NCI-H2171 (cell line): ENCODE measurements around the gene C3orf49.

Source experiments
- DNase-seq: peaks from one replicate; lab custom pipeline; 2025; lab: John Stamatoyannopoulos, UW

Gene C3orf49, protein sequence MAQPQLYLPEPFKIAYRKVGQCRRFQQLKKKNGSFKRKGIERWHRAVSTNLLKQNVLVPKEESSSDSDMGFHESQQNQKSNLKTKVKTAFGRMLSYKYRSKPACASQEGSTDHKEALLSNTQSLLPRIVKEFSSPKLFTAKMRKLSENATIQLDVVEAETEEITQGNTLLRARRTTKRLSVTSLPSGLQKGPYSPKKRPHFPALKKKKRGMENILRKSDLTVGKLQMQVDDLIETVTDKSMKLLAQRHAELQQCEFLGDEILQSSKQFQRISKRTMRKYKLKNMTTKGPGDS

DNA sequence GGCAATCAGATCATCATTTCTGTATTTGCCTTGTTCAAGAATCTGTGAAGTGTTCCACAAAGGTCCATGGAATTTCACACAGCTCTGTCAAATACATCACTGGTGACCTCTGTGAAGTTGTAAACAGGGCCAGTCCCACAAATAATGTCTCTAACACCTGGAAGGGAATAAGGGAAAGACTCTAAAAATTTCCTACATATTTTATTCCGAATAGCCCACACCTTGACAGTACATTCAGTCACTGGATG lies at the start of gene C3orf49:
C3orf49 (plus strand) TSS at position 149 of the 248 bp plus-strand sequence. CDS start 173 bp downstream, outside the sequence.
- no peak for DNase-seq

DNA sequence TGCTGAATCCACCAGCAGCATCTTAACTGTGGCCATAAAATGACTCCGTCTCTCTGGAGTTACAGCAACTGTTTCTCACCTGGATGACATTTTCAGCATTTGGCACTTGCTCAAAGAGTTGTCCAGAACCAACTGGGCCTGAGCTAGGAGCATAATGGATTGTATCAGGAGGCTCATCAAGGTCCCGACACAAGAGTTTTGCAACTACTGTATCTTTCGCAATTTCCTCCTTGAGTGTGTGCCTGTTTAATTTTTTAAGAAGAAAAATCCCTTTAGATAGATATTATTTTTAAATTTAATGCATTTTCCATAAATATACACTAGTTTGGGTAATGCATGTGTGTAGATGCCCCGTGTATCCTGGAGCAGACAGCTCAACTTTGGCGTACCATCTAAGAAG lies 44.3 kb upstream of the C3orf49 start:
- no peak for DNase-seq

DNA sequence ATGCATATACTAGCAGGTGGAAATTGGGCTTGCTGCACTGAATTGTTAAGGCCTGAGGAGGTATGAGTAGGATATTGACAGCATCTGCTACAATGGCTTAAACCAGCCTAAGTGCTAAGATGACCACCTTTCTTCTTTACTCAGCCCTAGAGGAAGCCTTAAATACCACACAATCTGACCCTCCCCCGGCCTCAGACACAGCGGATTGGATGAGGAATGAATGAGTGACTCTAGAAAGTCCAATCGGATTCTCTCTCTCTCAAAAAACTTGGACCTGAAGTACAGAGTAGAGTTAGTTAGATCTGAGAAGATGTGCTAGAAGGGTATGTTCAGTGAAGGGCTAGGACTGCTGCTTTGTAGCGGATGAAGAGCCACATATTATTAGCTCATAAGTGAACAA lies 39.9 kb upstream of the C3orf49 start:
- no peak for DNase-seq

DNA sequence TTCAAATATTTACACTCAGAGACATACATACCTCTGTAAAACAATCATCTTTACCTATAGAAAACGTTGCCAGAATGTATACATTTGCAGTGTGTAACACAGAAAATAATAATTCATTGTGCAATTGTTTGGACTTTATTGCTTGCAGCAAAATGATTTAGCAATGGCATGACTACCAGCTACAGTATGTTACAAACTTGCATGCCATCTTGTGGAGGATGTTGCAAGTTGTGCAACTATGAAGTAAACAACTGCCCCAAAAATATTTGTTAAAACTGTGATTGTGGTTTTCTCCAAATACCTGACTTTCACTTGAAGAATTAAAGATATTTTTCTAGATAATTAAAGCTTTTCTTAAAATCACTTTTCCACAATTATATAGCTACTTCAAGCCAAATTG lies 27.1 kb upstream of the C3orf49 start:
- DNase-seq, result no peak

DNA sequence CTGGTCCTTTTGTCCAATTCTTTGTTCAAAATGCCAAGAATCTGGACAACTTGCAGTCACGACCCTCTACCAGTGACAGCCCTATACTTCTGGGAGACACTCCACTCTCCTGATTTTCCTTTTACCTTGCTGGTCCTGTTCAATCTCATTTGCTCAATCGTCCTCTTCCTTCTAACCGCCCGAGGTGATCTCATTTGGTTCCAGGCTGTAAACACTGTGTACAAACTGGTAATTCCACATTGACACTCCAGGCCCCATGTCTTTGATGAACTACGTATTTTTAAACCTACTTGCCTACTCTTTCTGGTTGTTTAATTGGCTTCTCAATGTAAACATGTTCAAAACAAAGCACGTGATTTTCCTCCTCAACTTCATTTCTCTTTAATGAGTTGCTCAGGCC lies 23.7 kb upstream of the C3orf49 start:
- no peak for DNase-seq

DNA sequence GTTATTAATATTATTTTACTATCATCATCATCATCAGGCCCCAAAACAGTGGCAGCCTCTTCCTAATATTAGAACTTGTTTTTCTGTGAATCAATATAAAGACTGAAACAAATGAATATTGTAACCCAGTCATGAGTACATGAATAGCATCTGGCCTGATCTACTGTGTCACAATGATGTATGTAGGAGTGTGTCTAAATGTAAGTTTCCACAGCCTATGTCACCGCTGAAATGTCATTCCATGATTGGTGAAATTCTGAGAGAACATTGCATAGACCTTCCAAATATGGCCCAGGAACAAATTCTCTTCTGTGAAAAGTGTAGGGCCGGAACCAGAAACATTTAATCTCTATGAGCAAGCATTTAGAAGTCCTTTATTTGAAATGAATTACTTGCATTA lies 20.6 kb upstream of the C3orf49 start:
- no peak for DNase-seq

DNA sequence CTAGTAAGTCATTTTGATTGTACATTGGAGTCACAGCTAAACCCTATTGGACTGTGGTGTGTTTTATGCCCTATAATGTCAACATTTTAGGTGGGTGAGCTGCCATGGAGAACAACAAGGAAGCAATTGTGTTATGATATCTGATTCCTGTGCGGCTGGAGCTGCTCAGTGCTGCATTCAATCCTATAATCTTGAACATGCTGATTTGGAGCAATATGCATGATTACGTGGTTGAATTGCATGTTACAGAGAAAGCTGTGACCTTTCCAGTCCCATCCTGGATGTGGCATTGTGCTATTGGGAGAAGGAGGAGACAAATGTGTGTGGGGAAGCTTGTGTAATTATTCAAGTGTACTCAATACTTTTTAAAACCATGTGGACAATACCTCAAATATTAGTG lies 20.1 kb upstream of the C3orf49 start:
- DNase-seq, result no peak

DNA sequence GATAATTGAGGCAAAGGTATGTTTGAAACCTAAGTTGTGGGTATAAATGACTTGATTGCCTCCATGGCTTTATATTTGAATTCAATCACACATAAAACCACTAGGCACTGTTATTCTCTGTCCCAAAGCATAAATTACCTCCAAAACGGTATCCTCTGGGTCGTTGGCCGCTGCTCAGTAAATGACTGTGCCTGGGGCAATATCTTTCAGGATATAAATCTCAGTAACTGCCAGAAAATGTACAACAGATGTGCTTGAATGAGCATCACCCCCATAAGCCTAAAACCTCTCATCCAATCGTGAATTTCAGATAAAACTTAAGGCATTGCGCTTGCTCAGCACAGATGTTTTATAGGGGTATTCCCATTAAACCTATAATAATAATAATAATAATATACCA lies 19.0 kb upstream of the C3orf49 start:
- no peak for DNase-seq

DNA sequence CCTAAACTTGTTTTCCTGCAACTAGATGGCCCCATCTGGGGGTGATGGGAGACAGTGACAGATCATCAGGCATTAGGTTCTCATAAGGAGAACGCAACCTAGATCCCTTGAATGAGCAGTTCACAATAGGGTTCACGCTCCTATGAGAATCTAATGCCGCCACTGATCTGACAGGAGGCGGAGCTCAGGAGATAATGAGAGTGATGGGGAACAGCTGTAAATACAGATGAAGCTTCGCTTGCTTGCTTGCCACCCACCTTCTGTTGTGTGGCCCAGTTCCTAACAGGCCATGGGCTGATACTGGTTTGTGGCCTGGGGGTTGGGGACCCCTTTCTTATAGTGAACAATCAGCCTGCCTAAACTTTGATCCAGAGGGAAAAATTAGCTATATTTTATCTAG lies 15.2 kb upstream of the C3orf49 start:
- DNase-seq, result no peak

DNA sequence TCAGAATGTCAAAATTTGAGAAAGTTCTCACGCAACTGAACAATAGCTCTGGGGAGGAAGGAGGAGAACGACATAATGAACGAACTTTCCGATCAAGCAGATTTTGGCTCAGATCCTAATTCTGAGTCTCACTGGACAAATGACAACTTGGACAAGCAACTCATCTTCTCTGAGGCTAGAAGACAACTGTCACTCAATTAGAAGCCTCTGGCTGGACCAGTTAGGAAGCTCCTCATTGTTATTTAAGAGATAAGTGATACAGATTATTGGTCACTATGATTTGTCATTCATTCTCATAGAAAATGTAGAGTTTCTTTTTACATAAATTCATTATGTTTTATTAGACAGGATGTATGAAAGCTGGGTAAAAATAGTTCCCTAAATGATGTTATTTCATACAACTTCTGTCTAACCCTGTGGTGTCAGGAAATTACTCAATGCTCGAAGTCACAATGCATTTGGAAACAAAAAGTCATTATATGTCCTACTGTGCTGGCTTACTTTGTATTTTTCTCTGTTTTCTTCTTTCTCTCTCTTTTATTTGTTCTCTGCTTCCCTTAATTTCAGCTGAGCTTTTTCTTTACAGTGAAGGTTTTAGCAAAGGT lies 11.0 kb upstream of the C3orf49 start:
- no peak for DNase-seq

DNA sequence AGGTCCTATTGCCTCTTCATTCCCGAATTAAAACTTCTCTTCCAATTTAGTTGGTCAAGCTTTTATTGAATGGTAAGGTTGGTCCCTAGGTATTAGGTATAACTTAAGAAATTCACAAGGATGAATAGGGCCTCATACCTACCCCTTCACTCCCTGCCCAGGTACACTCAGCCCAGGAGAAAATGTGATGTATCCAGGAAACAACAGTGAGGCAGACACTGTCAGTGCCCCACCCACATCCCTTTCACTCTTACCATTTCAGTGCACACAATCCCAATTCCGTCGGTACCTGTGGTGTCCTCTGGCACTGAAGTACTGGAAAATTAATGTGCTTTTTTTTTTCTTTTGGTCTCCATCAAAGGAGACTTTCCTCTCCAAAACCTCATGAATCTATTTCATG lies 10.5 kb upstream of the C3orf49 start:
- no peak for DNase-seq

DNA sequence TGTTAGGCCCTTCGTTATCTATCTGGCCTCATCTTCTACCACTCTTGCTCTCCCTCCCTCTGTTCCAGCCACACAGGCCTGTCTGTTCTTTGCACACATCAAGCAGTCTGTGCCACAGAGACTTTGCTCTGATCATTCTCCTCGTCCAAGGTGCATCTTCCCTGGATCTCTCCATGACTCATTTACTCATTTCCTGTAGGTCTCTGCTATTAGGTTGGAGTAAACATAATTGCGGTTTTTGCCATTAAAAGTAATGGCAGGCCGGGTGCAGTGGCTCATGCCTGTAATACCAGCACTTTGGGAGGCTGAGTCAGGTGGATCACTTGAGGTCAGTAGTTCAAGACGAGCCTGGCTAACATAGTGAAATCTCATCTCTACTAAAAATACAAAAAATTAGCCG lies 9.5 kb upstream of the C3orf49 start:
- DNase-seq, result no peak

DNA sequence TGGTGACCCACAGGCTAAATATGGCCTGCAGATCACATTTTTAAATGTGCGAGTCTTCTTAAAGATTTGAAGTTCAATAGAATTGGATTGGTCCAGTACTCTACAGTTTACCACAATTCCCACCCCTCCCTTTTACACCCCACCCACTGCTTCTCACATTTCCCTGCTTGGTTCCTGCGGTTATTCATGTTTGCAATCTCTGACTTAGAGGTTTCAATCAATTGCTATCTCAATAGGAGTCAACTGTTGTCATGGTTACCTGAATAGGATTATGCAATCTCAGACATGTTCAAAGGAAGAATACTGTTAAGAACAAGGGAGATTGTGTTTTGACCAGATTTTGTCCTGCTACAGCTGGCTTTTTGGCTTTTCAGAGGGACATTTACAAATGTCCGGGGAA lies 4.9 kb upstream of the C3orf49 start:
- DNase-seq, result no peak

DNA sequence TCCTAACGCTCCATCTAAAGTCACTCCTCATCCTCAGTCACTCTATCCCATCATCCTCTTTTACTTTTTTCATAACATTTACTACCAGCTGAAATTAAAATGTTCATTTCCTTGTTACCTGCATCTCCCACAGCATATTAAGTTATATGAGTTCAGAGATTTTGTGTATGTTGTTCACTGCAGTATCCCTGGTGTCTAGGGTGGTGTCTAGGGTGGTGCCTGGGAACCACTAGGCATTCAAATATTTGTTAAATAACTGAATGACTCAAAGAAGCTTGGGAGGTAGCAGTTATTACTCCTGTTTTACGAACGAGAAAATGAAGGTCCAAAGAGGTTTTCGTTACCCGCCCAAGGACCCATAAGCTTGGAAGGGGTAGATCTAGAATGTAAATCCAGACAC lies 1.9 kb upstream of the C3orf49 start:
- no peak for DNase-seq

DNA sequence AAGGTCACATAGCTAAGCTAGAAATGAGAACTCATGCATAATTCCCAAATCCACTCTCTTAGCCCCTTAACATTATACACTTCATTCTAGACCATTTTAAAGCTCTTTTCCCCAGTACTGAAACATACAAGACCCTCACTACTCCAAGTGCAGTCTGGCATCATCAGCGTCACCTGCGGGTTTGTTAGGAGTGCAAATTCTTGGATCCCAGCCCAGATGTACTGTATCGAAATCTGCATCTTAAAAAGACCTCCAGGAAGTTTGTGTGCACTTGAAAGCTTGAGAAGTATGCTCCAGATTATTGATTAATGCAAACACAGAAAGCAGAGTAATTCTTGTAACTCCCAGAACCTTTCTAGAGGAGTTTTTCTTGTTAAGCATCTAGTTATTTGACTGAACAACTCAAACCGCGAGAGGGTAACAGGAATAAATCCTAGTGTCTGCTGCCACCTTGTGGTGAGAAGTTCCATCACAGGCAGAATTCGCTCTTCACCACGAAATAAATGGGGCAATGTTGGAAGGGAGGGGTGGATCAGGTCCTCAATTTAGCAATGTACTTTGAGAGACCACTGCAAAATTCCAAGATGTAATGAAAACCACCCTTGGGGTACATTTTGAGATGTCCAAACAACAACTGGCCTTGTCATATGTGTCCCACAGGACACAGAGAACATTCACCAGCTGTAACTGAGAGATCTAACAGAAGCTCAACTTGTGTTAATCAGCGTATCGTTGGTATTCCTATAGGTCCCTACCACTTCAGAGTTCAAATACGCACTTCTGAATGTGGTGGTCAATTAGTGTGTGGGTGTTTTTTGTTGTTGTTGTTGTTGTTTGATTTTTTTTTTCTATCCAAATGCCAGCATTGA lies 583 bp upstream of the C3orf49 start:
- DNase-seq, result peak; percentile 26

DNA sequence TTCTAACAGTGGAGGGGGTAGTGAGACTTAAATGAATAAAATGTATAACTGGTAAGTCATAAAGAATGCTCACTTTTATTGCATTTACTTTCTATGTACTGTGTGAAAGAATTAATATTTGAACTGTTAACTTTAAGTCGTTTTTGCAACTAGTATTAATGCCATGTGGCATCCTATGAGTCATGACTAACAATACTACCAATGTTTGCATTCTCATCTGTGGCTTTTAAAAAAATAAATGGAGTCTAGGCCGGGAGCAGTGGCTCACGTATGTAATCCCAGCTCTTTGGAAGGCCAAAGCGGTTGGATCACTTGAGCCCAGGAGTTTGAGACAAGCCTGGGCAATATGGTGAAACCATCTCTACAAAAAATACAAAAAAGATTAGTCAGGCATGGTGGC lies 5.2 kb downstream of the C3orf49 start:
- no peak for DNase-seq

DNA sequence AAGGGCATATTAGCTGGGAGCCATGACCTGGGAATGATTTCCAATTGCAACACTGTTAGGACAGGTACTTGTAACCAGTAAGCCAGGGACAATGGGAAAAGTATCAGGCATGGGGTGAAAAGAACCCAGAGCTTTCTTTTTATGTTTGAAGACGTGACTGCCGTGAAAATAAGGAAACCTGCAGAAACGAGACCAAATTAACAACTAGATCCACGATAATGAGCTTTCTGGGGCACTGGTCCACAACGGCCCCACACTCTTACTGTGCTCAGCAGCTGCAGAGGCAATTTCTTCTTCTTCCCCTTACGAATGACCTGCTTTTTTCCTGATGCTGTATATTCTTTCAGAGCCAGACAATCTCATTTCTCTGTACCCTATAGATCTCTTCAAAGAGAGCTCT lies 11.4 kb downstream of the C3orf49 start:
- no peak for DNase-seq

DNA sequence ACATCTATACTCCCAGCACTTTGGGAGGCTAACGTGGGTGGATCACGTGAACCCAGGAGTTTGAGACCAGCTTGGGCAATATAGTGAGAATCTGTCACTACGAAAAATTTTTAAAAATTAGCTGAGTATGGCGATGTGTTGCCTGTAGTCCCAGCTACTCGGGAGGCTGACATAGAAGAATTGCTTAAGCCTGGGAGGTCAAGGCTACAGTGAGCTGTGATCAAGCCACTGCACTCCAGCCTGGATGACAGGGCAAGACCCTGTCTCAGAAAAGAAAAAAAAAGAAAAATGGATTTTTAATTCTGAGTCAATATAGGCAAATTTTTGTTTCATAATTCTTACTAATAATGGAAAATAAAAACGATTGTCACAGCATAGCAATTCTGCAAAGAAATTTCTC lies 13.3 kb downstream of the C3orf49 start:
- no peak for DNase-seq

DNA sequence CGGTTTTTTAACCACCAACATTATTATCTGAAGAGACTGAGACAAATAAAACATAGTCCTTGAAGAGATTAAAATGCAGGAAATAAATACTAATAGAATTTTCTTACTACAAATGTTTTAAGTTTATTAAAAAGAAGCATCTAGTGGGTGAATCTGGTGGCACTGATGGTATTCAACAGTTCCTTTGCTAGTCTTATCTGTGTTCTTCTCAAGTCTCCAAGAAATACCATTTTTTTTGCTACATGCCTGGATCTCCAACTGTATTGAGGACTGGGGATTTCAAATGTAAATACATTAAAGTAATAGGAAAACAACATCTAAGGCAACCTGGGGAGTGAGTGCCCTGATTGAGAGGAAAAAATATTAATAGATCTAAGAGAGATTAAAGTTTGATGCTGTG lies 22.6 kb downstream of the C3orf49 start:
- DNase-seq, result no peak

DNA sequence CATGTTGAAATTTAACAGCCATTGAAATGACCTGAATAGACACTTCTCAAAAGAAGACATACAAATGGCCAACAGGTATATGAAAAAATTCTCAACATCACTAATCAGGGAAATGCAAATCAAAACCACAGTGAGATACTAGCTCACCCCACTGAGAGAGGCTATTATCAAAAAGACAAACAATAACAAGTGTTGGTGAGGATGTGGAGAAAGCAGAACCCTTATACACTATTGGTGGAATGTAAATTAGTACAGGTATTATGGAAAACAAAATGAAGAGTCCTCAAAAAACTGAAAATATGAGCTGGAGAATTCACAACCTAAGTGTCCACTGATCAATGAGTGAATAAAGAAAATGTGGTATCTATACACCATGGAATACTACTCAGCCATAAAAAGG lies 23.0 kb downstream of the C3orf49 start:
- DNase-seq, result no peak

DNA sequence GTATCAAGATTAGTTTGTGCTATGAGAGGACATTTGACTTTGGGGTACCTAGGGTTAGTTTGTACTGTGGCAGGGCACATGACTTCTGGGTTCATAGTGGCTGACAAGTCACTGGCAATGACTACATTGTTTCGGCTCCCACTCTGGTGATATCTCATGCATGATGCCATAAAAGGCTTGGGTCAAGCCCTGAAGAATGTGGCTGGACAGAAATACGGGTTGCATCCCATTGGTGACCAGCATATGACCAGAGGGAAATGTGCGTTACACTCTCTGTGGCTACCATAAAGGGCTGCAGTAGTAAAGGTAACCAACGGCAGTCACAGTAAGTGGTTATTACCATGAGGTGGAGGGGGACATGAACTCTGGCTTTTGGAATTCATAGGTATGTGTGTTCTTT lies 26.1 kb downstream of the C3orf49 start:
- DNase-seq, result no peak

DNA sequence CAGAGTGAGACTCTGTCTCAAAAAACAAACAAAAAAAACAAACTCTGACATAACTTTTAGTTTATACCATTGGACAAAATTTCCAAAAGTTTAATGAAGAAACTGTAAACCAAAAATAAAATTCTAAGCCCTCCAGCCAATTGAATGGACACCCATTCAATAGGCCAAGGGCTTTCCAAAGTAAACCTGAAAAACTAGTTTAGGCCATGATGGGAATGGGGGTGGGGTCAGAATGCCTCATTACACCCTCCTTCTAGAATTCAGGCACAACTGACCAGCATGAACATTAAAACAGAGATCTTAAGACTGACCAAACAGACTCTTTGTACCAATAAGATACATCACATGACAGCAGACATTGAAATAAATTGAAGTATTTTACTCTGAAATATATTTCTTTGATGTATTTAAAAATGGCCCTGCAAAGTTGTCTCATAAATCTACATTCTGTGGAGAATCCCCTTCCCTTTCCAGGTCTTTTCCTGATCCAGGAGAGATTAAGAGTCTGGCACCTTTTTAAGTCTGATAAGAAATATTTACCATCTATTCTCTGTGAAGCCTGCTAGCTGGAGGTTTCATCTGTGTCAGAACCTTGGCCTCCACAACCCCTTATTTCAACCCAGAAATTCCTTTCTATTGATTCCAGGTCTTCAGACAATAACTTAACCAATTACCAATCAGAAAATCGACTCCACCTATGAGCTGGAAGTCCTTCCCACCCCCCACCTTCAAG lies 28.8 kb downstream of the C3orf49 start:
- no peak for DNase-seq

DNA sequence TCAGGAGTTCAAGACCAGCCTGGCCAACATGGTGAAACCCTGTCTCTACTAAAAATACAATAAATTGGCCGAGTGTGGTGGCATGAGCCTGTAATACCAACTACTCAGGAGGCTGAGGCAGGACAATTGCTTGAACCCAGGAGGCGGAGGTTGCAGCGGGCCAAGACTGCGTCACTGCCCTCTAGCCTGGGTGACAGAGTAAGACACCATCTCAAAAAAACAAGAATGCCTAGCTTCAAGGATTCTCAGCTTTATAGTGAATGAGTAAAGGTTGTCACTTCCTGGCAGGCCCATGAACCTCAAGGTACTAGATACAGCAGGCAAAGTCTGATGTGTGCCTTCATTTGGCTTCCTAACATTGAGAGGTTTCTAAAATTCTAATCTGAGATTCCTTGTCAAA lies 30.1 kb downstream of the C3orf49 start:
- no peak for DNase-seq
